HG02840 (cell line): ENCODE data around the gene RBM27.
"Not testable (repeated sequence)": the region's sequence is repeated elsewhere in the genome, so short reads cannot be mapped to it uniquely, and the experiment has no call there.

Source experiments
- ATAC-seq: cut with Tn5 transposase; IDR thresholded peaks from one replicate; pipeline ENCODE4 v1.9.1; 2021; ENCODE audit warnings: mild to moderate bottlenecking, moderate library complexity, moderate number of reproducible peaks; ENCODE audit not compliant: unreplicated experiment, low FRiP score

Gene RBM27

GRCh38 chr5:146205499-146206202 lies 2.2 kb downstream of the RBM27 start:
- no peak for ATAC-seq

GRCh38 chr5:146206257-146206656 lies 2.9 kb downstream of the RBM27 start:
- no peak for ATAC-seq

GRCh38 chr5:146208916-146209522 lies 5.6 kb downstream of the RBM27 start:
- no peak for ATAC-seq

- ATAC-seq: no peak
These were observed 6.3 kb downstream of the RBM27 start for GRCh38 chr5:146209714-146210113.

- not testable (repeated sequence) for ATAC-seq
These were observed 7.4 kb downstream of the RBM27 start for GRCh38 chr5:146210810-146211209.

- no peak for ATAC-seq
These were observed 9.9 kb downstream of the RBM27 start for GRCh38 chr5:146213210-146213826.

GRCh38 chr5:146214881-146215280 lies 11.5 kb downstream of the RBM27 start:
- not testable (repeated sequence) for ATAC-seq

- no peak for ATAC-seq
These were observed 14.8 kb downstream of the RBM27 start for GRCh38 chr5:146218168-146218567.

GRCh38 chr5:146219243-146219642 lies 15.8 kb downstream of the RBM27 start:
- no peak for ATAC-seq

- ATAC-seq: no peak
These were observed 17.8 kb downstream of the RBM27 start for GRCh38 chr5:146221234-146221633.

- no peak for ATAC-seq
These were observed 18.6 kb downstream of the RBM27 start for GRCh38 chr5:146222005-146222404.

GRCh38 chr5:146223179-146223578 lies 19.8 kb downstream of the RBM27 start:
- no peak for ATAC-seq

- ATAC-seq: no peak
These were observed 25.8 kb downstream of the RBM27 start for GRCh38 chr5:146229222-146229621.

- ATAC-seq: no peak
These were observed 28.8 kb downstream of the RBM27 start for GRCh38 chr5:146232223-146232622.

GRCh38 chr5:146233441-146233840 lies 30.0 kb downstream of the RBM27 start:
- no peak for ATAC-seq

- ATAC-seq: no peak
These were observed 35.6 kb downstream of the RBM27 start for GRCh38 chr5:146238973-146239372.

GRCh38 chr5:146240951-146241350 lies 37.5 kb downstream of the RBM27 start:
- ATAC-seq: no peak

- ATAC-seq: no peak
These were observed 39.8 kb downstream of the RBM27 start for GRCh38 chr5:146243247-146243646.

GRCh38 chr5:146248561-146248960 lies 45.2 kb downstream of the RBM27 start:
- ATAC-seq: no peak

GRCh38 chr5:146249801-146250200 lies 46.4 kb downstream of the RBM27 start:
- no peak for ATAC-seq
